GM20000 (cell line): ENCODE data around the gene NR4A3.
"Not testable (repeated sequence)": the region's sequence is repeated elsewhere in the genome, so short reads cannot be mapped to it uniquely, and the experiment has no call there.

Experiments used
- DNase-seq: peaks from one replicate; pipeline ENCODE4 v3.0.0; 2012; ENCODE audit warnings: low spot score
- CTCF ChIP-seq: IDR thresholded peaks from 2 replicates; pipeline ENCODE4 v1.5.1; 2012; ENCODE audit warnings: mild to moderate bottlenecking, control low read depth; ENCODE audit errors: extremely low read depth, missing control alignments

NR4A3 gene

DNA sequence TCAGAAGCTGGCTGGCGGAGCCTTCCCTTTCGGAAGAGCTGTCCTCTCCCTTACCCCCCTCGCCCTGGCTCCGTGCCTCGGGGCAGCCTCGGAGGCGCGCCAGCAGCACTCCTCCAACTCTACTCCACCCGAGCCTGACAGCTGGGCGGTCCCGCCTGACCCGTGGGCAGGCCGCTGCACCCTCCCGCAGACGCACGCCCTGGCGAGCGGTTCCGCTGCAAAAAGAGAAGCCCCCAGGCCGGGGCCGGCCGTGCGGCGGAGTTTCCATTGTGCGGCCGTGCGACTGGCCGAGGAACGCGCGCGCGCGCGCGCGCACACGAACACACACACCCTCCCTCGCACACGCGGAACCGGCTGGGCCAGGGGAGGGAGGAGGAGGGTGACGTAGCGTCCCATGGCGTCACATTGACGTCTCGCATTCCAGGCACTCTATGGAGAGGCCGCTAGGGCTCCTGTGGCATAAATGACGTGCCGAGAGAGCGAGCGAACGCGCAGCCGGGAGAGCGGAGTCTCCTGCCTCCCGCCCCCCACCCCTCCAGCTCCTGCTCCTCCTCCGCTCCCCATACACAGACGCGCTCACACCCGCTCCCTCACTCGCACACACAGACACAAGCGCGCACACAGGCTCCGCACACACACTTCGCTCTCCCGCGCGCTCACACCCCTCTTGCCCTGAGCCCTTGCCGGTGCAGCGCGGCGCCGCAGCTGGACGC lies at the start of gene NR4A3:
TSS of gene NR4A3 (plus strand) at position 490 of the 713 bp plus-strand sequence. CDS start 6,158 bp downstream, outside the sequence.
- peak; percentile 85 for DNase-seq
- no peak for TF ChIP-seq CTCF

DNA sequence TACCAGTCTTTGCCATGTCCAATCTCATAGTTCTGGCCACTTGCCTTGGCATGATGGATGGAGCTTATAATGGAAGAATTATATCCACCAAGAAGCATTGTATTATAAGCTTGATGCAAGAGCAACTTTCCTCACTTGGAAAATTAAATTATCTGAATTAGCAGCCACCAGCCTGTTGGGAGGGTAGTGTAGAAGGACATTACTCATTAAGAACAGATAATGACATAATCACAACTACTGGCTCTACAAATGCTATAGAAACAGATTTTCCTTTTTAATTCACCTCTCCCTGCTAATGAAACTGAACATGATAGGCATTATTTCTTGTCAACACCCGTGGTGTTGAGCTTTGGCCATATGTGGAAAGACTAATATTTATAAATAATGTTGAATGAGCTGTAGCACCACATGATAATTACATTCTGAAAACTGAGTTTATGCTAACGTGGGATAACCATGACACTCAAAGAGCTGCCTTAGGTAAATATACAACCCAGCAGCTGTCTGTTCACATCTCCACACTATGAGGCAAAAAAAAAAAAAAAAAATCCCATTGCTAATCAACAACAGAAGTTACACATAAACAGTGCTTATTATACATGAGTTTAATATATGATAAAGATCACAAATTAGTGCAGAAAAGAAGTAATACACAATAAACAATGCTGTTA lies 48.1 kb upstream of the NR4A3 start:
- no peak for DNase-seq
- TF ChIP-seq CTCF, result no peak

GRCh38 chr9:99778308-99778707 lies 43.4 kb upstream of the NR4A3 start:
- no peak for TF ChIP-seq CTCF
- DNase-seq, result no peak

DNA sequence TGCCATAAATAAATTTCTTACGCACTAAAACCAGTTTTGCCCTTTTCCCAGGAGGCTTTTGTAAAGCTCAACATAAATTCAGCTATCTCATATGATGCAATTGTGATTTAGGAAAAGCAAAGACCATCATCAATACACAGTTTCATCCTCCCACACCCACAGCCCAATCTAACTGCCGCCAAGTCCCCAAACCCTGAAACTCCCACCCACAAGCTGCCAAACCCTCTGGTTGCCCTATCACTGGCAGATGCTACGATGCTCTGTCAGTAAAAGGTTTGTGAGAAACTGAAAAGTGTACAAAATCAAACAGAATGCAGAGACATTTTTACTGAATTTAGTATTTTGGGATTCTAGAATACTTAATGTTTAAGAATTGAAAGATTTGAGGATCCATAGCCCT lies 42.8 kb upstream of the NR4A3 start:
- DNase-seq, result no peak
- no peak for TF ChIP-seq CTCF

DNA sequence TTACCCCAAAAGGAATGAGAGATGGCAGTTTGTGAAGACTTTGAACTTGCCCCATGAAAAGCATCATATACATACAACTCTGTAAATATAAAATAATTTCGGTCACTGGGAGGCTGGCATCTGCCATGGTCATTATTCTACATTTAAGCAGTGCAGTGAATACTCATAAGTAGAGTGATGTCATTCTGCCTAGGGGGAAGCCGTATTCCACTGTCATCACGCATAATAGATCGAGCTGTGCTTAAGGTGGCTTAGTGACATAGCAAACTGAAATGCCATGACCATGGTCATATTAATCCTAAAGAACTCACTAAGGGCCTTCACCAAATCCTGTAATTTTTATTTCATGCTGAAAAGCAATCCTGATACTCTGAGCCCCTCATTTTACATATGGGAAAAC lies 42.4 kb upstream of the NR4A3 start:
- no peak for DNase-seq
- no peak for TF ChIP-seq CTCF

- not testable (repeated sequence) for DNase-seq
Observed at GRCh38 chr9:99782349-99782748, 39.3 kb upstream of the NR4A3 start.

GRCh38 chr9:99782962-99783718 lies 38.5 kb upstream of the NR4A3 start:
- TF ChIP-seq CTCF, result no peak
- no peak for DNase-seq
